ENCODE measurements around the gene SPACA7.

DNA sequence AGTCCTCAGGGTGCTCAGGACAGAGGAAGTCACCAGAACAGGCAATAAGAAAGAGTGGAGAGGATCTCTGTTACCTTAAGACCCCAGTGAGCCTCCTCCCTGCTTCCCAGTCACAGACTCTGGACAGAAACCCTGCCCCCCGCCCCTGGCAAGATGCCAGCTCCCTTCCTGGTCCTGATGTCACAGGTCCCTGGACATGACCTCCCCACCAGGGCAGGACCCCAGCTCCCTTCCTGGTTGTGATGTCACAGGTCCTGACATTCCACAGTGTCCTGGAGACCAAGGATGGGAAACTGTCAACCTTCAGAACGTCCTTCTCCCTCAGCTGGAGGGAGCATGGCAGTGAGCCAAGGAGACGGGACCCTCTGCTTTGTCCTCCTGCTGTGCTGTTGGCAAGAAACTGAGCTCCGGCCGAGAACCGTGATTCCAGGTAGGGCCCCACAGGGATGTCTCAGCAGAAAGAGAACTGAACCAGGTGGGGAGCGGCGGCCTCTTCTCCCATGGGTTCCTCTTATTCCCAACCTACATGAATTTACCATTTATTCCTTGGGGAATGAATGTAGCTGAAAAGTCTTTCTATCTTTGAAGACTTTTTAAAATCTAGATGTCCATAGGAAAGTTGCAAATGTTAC is at the start of gene SPACA7:
- TF ChIP-seq CTCF (IDR thresholded peaks at IDR 0.05), result no peak
- no peak for TF ChIP-seq POLR2AphosphoS5 (IDR thresholded peaks at IDR 0.05)
- TF ChIP-seq POLR2A (IDR thresholded peaks at IDR 0.05), result no peak
